Hematopoietic multipotent progenitor cell treated with erythropoietin and hydrocortisone succinate and interleukin-3 and kit ligand, for 8 days (in vitro differentiated cells): Measurements from ENCODE around the gene TMEM121B.

ENCODE experiments used
- DNase-seq: peaks from one replicate; pipeline ENCODE4 v3.0.0-alpha.2; 2015

TMEM121B gene

GRCh38 chr22:17137861-17138425 is 16.8 kb upstream of the TMEM121B start:
- DNase-seq: no peak

- no peak for DNase-seq
Measured at GRCh38 chr22:17137170-17137569, 16.0 kb upstream of the TMEM121B start.

GRCh38 chr22:17135153-17135760 is 14.1 kb upstream of the TMEM121B start:
- DNase-seq: no peak

- no peak for DNase-seq
Measured at GRCh38 chr22:17133137-17133536, 12.0 kb upstream of the TMEM121B start.

- no peak for DNase-seq
Measured at GRCh38 chr22:17132112-17132511, 11.0 kb upstream of the TMEM121B start.

GRCh38 chr22:17131686-17132085 is 10.5 kb upstream of the TMEM121B start:
- no peak for DNase-seq

GRCh38 chr22:17130199-17130598 is 9.0 kb upstream of the TMEM121B start:
- DNase-seq: no peak

GRCh38 chr22:17120711-17121232 is 388 bp downstream of the TMEM121B start:
- no peak for DNase-seq

GRCh38 chr22:17120281-17120680 is 879 bp downstream of the TMEM121B start:
- DNase-seq: peak; percentile 23

- peak; percentile 9 for DNase-seq
Measured at GRCh38 chr22:17119481-17120202, 1.5 kb downstream of the TMEM121B start.

GRCh38 chr22:17118342-17118741 is 2.8 kb downstream of the TMEM121B start:
- DNase-seq: no peak

GRCh38 chr22:17117890-17118289 is 3.3 kb downstream of the TMEM121B start:
- DNase-seq: no peak

GRCh38 chr22:17117400-17117799 is 3.8 kb downstream of the TMEM121B start:
- no peak for DNase-seq

GRCh38 chr22:17116572-17117330 is 4.4 kb downstream of the TMEM121B start:
- DNase-seq: no peak

GRCh38 chr22:17115945-17116565 is 5.1 kb downstream of the TMEM121B start:
- DNase-seq: no peak

- DNase-seq: no peak
Measured at GRCh38 chr22:17115236-17115635, 5.9 kb downstream of the TMEM121B start.

- DNase-seq: no peak
Measured at GRCh38 chr22:17114898-17115235, 6.3 kb downstream of the TMEM121B start.

GRCh38 chr22:17114173-17114897 is 6.8 kb downstream of the TMEM121B start:
- no peak for DNase-seq

GRCh38 chr22:17113600-17113999 is 7.6 kb downstream of the TMEM121B start:
- DNase-seq: no peak

GRCh38 chr22:17112491-17113042 is 8.6 kb downstream of the TMEM121B start:
- DNase-seq: no peak

GRCh38 chr22:17110791-17111550 is 10.2 kb downstream of the TMEM121B start:
- DNase-seq: no peak
